Stomach (tissue), 4 donors: ENCODE data around the gene PPCDC.

Experiments used
- POLR2AphosphoS5 ChIP-seq, 3 donors: sonication (generic); formaldehyde crosslinking; IDR thresholded peaks; one replicate each; pipeline ENCODE4 v1.6.1; 2016; ENCODE audit warnings: antibody characterized with exemption in 3 of 3
- TF ChIP-seq, protein P1 (sequence below), 7 experiments: fragments of 450-650 bp in 4 of 7; fragments of 200-600 bp in 3 of 7; sonication (generic) in 3 of 7; IDR thresholded peaks; one replicate each; pipeline ENCODE4 v1.5.1; 2016 to 2019; ENCODE audit warnings: antibody characterized with exemption in 7 of 7, control low read depth in 2 of 7, mild to moderate bottlenecking in 1 of 7

GRCh38 chr15:75073197-75073596, 49.8 kb downstream of the PPCDC start:
- TF ChIP-seq, protein P1, sequence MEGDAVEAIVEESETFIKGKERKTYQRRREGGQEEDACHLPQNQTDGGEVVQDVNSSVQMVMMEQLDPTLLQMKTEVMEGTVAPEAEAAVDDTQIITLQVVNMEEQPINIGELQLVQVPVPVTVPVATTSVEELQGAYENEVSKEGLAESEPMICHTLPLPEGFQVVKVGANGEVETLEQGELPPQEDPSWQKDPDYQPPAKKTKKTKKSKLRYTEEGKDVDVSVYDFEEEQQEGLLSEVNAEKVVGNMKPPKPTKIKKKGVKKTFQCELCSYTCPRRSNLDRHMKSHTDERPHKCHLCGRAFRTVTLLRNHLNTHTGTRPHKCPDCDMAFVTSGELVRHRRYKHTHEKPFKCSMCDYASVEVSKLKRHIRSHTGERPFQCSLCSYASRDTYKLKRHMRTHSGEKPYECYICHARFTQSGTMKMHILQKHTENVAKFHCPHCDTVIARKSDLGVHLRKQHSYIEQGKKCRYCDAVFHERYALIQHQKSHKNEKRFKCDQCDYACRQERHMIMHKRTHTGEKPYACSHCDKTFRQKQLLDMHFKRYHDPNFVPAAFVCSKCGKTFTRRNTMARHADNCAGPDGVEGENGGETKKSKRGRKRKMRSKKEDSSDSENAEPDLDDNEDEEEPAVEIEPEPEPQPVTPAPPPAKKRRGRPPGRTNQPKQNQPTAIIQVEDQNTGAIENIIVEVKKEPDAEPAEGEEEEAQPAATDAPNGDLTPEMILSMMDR (IDR thresholded peaks at IDR 0.05), result no peak
- TF ChIP-seq POLR2AphosphoS5 (IDR thresholded peaks at IDR 0.05), result no peak
